ENCODE results near the gene WDR89.

GRCh38 chr14:63578300-63578699 is 63.4 kb downstream of the WDR89 start:
- TF ChIP-seq MEF2D (tag; conservative IDR thresholded peaks at IDR 0.05; ENCODE audit: low read depth): no peak
- no peak for TF ChIP-seq BHLHE40 (IDR thresholded peaks at IDR 0.05; ENCODE audit: low read length)
- TF ChIP-seq ZBED1 (IDR thresholded peaks at IDR 0.05): no peak
- TF ChIP-seq JUN (IDR thresholded peaks at IDR 0.05; ENCODE audit: borderline replicate concordance, low read depth, low read length): no peak
- TF ChIP-seq JUN (CRISPR knock-in tag; IDR thresholded peaks at IDR 0.05; ENCODE audit: borderline replicate concordance): no peak
- no peak for TF ChIP-seq ZNF121 (CRISPR knock-in tag; conservative IDR thresholded peaks at IDR 0.05)
